ENCODE data around the gene CADPS.
"Not testable (repeated sequence)": the region's sequence is repeated elsewhere in the genome, so short reads cannot be mapped to it uniquely, and the experiment has no call there.

Gene CADPS

DNA sequence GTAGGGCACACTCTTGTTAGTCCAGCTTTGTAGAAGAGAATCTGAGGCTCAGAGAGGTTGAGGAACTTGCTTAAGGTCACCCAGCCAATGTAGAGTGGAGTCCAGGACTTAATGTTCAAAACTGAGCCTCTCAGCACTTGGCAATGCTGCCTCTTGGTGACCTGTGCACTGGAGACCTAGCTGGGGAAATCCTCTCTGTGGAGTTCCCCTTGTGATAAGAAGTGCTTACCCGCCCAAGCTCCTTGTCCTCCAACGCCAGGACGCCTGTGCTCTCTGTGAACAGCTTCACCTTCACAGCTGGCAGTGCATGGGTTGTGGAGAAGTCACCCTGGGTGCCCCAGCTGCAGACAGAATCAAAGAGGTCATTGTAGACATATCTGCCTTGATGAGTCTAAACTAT lies 282.8 kb downstream of the CADPS start:
- DNase-seq (ENCODE audit: low read depth) = no peak

DNA sequence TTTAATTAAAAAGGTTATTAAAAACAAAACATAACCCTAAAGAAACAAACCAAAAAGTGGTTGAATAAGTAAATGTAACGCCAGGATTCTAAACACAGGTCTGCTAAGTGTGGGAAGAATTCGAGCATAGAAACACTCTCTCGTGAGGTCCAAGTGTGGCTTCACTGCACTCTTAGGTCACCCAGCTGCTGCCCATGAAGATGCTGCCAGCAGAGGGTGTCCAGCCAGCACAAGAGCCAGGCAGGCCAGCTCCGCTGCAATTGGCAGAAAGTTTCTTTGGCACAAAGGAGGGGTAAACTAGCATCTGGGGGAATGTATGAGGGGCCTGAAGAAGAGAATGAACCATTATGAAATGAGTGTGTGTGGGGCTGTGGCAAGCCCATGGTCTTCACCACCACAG lies 286.1 kb downstream of the CADPS start:
- no peak for DNase-seq (ENCODE audit: low read depth)

DNA sequence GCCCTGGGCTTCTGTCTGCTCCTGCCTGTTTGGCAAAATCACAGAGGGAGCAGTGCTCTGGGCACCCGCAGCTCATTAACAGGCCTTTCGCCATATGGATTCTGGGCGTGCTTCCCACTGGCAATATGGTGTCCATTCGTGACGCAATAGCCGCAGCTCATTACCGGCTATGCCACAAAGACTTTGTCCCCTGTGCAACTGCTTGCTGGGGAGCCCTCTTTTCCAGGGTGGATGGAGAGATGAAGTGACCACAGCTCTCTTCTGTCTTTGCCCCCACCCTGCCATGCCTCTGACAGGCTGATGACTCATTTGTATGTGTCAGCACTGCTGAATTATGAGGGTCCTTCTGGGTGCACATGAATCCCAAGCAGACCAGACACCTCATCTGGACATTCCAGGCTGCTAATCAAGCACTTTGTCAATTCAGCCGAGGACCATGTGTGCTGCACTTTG lies 287.6 kb downstream of the CADPS start:
- DNase-seq (ENCODE audit: low read depth) = no peak

DNA sequence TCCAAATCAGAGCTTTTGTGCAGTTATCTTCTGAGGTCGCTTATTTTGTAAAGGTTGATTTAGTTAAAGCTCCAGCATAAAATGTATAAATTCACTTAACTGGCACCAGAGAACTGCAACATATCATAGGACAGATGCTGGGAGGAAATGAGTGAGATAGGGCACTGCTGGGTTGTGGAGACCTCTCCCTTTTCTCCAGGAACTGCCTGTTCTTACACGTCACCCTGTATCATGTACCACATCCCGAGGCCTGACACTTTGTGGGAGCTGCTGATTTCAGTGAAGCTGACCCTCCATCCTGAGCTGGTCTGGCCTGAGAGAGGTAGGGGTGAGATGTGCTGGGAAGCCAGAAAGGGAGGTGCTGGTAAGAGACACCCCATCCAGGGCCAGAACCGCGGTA lies 288.0 kb downstream of the CADPS start:
- DNase-seq (ENCODE audit: low read depth) = no peak

DNA sequence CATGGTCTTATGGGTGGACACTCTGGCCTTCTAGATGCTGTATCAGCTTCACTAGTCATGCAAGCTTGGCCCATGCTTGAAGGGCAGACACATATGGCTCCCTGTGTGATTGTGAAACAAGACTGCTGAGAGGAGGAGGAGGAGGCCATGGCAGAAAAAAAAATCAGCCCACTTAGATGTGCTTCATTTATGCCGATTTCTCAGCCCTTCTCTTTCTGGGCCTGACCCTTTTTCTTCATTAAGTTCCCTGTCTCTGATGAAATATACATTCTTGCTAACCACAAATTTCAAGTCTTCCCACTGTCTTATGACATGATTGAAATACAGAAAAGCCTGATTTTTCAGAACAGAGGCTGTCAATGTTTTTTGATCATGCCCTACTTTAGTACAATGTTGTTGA lies 288.9 kb downstream of the CADPS start:
- no peak for DNase-seq (ENCODE audit: low read depth)

DNA sequence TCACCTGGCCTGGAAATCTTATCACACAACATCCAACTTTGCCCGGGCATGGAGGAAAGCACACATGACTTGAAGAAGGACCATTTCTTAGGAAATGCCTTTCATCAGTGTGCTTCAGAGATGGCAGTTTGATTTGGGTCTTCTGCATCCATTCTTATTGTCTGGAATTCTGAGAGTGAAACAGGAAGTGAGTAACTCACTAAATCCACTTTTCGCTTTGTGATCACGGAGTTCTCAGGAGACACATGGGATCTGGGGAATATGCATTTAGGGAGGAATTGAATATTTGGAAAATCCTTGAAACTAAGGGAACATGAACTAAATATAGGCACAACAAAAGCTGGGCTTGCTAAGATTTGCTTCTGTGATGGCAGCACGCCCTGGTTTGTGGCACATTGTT lies 289.4 kb downstream of the CADPS start:
- DNase-seq (ENCODE audit: low read depth) = no peak

DNA sequence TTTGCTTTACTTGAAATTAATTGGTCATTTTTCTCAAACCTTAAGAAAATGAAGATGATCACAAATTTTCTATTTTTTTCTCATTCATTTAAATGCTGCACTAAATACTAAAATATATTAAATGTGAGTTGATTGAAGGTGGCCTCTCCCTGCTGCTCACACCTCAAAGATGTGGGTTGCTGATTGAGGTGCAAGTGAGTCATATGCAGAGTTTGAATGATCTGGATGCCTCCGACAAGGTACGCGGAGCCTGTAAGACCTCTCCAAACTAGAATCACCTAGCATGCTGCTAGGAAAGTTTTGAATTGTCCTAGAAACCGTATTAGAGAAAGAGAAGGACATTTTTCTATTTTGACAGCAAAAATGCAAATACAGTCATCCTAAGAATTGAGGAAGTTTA lies 290.6 kb downstream of the CADPS start:
- no peak for DNase-seq (ENCODE audit: low read depth)

DNA sequence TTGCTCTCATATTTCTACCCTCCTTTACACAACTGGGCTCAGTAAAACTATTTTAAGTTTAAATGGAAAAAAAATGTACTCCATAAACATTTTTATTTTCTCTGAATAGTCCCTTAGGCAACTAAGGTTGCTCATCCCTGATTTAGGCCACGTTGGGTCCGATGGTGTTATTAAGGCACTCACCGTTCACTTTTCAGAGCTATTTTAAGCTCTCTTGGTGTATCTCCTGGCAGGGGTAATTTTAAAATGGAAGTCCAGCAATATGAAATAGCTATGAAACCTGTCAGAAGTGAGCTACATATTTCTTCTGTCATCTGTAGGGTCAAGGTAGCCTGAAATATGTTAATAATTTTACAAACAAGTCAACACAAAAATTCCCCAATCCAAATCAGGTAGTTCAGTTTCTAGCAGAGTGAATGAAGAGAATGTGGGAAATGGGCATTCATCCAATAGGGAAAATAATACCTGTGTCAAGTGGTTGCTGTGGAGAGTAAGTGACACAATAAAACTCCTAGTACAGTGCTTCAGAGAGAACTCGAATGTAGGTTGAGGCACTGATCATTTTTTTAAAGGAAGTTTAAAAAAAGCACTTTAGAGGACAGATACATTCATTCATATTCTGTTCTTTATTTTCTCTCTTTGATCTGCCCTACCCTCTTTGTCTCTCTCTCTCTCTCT lies 292.6 kb downstream of the CADPS start:
- no peak for DNase-seq (ENCODE audit: low read depth)

DNA sequence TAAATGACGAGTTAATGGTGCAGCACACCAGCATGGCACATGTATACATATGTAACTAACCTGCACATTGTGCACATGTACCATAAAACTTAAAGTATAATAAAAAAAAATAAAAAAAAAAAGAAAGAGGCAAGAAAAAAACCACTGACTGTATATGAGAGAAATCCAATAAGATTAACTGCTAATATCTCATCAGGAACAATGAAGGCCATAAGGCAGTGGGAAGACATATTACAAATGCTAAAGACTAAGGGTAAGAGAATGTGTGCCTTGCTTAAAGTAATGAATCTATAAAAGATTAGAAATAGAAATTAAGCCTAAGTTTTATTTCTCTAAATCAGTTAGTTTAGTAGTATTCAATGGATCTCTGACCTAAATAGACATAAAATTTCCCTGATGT lies 294.7 kb downstream of the CADPS start:
- not testable (repeated sequence) for DNase-seq (ENCODE audit: low read depth)

DNA sequence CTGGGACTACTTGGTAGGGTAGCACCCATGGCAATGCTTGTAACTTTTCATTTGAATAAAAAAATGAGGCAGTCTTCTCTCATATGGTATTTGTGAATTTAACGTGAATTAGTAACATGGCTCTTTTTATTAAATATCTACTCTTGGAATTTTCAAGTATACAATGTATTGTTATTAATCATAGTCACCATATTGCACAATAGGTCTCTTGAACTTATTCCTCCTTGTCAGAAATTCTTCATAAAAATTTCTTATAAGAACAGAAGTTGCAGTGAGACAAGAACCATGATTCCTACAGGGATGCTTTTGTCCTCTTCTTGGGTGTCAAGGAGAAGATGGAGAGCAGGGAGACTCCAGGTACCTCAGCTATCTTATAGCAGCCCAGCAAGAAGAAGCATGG lies 298.1 kb downstream of the CADPS start:
- no peak for DNase-seq (ENCODE audit: low read depth)

DNA sequence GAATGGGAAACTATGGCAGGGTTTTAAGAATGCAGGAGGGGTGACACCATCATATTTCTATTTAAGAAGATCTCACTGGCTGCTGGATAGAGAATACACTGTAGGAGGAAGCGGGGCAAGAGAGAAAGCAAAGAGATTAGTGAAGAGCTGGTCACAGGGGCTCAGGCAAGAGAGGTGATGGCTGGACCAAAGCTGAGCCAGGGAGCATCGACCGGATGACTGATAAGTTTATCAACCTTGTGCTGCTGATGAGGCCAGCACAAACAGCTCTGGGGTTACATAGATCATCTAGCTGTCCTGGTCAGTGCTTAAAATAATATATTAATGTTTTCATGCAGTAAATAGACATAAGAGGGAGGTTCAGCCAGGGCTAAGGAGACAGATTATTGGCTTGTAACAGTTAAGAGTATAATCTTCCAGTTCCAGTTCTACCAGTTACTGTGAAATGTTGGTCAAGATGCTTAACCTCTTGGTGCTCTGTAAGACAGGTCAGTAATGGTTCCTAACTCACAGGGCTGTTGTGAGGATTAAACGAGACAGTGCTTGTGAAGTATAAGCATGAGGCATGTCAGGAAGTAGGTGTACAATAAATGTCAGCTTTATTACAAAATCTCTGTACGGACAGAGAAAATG lies 300.8 kb downstream of the CADPS start:
- no peak for DNase-seq (ENCODE audit: low read depth)

DNA sequence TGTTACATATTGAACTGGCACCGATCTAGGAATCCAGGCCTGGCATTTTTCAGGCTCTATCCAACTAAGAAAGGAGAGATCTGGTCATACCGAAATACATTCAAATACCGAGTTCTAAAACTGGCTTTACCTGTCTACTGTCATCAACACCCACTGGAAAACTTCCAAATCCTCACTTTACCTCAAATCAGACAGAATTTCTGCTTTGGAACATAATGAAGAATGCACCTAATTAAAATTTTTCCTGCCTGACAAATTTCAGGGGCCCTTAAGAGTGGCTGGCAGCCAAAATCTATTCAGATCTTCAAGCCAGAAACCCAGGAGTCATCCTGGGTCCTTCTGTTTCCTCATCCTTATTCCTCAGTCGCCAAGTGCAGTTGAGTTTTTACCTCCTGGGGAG lies 303.3 kb downstream of the CADPS start:
- DNase-seq (ENCODE audit: low read depth) = no peak

DNA sequence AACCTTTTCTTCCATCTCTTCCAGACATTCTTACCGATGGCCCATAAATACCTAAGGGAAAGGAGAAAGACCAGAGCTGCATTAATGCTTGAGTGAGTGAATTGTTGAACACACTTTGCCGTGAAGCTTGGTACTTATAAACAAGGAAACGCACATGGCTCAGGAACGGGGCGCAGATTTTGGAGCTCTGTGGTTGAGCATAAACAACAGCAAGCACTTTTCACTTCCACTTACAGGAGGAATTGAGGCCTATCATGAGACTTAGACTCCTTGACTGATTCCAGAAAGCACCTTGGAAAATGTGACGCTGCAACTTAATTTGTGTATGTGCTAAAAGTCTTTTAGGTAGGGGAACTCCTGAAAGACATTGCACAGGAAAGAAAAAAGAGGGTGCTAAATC lies 304.3 kb downstream of the CADPS start:
- no peak for DNase-seq (ENCODE audit: low read depth)

DNA sequence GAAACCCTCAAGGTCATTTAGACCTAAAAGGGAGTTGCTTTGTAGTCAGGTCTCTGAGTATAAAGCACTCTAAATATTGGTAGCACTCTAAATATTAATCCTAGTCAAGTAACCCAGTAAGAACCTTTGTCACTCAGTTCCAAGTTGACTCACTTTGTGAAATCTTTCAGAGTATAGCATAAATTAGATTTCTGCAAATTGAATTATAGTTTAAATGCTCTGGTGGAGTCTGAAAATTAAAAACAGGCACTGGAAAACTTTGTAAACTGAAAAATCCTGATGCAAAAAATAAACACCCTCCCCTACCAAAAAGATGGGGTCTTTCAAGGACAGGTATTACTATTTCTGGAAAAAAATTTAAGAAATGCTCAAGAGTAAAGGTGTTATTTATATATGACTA lies 305.6 kb downstream of the CADPS start:
- no peak for DNase-seq (ENCODE audit: low read depth)

DNA sequence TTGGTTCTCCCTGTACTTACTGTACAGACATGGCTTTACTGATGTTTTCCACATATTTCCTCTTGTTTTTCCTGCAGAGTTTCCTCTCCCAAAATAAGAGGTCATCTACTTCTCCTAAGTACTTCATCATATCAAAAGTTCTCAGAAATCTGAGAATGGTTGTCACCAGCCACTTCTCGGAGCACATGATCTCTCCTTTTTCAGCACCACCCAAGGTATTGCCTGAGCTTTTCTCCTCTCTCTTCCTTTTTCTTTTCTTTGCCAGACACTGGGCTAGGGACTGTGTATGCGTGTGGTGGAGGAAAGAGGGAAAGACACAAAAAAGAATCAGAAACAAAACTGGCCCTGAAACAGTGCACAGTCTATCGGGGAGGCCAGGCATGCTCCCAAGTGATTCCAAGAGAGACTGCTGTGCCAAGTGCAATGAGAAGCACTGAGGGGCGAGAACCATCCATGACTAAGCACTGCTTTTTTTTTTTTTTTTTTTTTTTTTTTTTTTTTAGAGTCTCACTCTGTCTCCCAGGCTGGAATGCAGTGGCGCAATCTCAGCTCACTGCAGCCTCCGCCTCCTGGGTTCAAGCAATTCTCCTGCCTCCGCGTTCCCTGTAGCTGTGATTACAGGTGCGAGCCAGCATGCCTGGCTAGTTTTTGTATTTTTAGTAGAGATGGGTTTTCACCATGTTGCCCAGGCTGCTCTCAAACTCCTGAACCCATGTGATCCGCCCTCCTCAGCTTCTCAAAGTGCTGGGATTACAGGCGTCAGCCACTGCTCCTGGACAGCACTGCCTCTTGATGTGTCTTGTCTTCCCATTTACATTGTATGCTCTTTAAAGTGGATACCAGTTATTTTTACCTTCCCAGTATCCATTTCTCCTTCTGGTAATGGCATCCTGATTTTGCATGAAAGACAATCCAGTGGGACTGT lies 307.9 kb downstream of the CADPS start:
- DNase-seq (ENCODE audit: low read depth) = no peak

DNA sequence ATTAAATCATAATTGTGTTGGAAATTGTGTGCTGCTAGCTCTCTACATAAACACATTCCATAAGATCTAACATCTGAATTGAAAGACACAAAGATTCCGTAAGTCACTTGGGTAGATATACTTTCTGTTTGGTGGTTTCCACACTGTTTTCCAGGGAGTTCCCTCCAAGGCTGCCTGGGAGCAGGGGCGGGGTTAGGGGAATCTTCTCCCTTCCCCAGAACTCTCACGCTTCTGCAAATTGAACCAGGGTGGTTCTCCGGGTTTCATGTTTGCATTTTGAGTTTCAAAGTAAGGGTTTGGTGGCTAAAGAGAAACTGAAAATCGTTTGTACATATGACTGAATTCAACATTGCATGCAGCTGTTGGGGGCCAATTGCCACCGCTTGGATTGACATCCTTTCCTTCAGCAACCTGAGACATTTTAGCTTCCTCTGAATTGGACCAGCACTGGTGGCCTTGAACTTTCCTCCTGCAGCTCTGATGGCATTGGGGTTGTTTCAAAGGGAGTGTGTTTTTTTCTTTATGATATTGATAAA lies 309.1 kb downstream of the CADPS start:
- DNase-seq (ENCODE audit: low read depth) = no peak

DNA sequence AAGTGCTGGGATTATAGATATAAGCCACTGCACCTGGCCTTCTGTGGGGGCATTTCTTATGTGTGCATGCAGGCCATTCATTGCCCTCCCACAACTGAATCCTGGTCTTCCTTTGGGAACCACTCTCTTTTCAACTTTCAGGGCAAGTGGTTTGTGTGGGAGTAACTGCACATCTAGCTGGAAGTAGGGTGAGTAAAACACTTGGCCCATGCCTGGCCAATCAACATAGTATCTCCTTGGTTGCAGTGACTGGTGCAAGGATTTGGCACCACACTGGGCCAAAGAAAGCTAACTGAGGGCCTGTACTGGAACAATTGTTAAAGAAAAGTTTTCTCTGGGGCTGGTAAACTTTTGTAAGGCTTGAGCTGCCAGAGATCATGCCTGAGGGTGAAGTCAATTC lies 312.6 kb downstream of the CADPS start:
- DNase-seq (ENCODE audit: low read depth) = no peak

DNA sequence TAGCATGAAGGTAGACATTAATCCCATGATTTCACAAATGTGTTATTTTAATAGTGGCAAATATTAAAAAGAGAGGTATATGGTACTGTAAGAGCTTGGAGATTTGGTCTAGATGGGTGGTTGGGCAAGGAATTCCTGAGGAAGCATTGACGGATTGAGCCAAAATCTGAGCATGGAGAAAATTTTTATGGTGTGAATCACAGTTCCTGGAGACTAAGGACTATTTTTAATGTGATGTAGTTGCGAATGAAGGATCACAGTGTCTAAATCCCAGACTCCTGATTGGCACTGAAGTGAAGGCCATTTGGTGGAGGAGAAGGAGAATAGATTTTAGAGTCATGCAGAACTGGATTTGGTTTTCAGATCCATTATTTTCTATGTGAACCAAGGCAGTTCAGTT lies 313.2 kb downstream of the CADPS start:
- no peak for DNase-seq (ENCODE audit: low read depth)

DNA sequence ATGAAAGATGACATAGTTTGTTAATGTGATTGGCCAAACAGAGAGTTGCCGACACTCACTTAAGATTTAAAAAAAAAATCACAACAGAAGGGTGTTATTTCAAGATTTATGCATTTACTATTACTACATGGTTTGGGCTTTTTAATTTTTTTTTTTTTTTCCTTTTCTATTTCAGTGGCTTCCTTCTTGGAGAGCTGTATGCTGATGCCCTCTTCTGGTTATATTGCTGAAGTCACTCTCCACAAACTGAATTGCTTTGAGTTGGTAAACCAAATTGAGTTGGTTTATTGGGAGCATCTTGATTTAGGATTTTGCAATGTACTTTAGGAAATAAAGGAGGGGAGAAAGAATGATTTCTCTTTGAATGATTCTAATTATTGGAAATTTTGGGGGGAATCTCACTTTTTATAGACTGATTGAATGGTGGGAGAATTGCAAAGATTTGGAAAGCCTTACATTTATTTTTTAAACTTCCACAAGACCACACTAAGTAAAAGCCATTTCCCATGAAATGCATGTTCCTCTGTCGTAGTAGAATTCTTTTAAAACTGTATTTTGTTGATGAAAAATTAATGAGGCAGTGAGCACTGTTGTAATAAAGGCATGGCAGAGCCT lies 315.3 kb downstream of the CADPS start:
- no peak for DNase-seq (ENCODE audit: low read depth)

DNA sequence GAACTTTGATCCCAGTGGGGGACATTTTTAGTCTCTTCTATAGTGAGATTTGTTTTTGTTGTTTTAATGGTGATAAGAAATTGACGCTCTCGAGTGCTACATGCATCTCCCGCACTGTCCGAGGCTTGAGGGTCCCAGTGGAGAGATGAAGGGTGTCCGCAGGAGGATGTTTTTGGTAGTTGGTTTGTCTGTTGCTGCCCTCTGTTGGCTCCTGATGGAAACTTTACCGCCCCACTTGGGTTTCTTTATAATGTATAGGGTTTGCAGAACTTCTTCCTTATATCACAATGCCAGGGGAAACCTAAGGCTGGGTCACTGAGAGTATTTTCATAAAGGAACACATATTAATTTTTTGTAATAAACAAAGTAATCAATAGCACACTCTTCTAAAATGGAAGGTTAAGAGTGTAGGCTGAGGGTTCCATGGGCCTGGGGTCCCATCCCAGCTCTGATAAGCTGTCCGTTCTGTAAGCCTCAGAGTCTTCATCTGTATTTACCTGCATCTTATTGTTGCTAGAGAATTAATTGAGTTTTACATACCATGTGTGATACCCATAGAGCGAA lies 316.6 kb downstream of the CADPS start:
- DNase-seq (ENCODE audit: low read depth) = no peak

DNA sequence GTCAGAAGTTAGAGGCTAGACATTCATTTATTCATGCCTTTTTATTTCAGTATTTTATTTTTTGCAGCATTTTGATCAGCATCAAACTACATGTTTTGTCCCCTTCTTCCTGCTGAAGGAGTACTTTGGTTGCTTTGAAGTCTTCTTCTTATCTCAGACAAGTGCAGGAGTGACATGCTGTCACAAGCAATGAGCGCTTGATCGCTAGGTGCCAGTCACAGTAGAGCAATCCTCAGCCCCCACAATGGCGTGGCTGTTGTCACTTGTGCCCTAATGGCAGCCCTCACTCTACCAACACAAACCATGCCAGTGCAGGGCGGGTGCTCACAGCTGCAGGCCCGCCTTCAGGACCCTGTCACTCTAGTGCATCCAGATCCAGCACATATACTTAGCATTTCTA lies 317.2 kb downstream of the CADPS start:
- DNase-seq (ENCODE audit: low read depth) = no peak

DNA sequence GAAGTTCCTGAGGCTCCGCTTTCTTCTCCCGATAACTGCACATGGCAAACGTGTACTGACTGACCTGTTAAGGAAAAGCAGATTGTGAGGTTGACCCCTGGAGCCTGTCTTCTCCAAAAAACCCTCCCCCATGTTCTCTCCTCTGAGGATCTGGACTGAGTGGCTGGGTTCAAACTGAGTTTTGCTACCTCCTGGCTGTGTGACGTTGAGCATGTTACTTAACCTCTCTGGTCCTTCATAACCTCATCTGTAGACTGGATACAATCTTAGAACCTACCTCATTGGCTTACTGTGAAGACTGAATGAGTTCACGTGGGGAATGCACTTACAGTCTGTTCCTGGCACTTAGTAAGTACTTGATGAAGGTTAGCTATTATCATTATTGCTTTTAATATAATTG lies 317.8 kb downstream of the CADPS start:
- DNase-seq (ENCODE audit: low read depth) = no peak
